Measurements from ENCODE around the gene FAM163A.

FAM163A gene

GRCh38 chr1:179865377-179865776 lies 122.3 kb downstream of the FAM163A start:
- DNase-seq, result no peak

All from activated CD4-positive, alpha-beta T cell treated with anti-CD3 and anti-CD28 coated beads for 1 hour (primary cell).